ENCODE measurements around the gene TCF20.

TCF20 gene

DNA sequence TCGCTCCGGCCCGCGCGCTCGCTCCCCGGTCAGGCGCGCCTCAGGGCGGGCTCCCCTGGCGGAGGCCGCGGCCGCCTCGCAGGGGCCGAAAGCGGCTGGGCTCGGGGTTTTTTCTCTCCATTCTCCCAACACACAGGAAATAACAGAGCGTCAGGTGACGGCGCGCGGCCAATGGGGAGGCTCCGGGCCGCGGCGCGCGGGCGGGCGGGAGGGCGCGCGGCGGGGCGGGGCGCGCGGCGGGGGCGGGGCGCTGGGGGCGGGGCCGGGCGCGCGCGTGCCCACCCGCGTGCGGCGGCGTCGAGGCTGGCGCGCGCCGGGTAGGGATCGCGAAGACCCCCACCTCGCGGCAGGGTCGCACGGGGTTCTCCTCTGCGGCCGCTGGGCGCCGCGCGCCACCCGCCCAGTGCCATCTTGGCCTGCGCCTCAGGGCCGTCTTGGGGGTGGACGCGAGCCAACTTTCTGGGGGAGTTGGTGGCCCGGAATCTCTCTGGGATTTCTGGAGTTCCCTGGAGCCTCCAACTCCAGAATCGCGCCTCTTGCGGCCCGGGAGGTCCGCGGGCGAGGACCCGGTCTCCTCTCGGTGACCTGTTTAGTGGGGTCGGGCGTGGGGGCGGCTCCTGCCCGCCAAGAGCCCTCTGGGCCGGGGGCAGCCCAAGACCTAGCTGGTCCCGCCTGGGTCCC is at the start of gene TCF20:
TSS of gene TCF20 (minus strand) at position 144 of the 681 bp plus-strand sequence. CDS start 55,348 bp downstream, outside the sequence.
- H3K27ac Mint-ChIP-seq = peak within 1 kb of the TSS; percentile 85
- H3K36me3 Mint-ChIP-seq = no peaks in the 10 kb centered on the region
- H3K9me3 Mint-ChIP-seq = no peaks in the 10 kb centered on the region
- peak within 1 kb of the TSS; percentile 90 for H3K4me3 Mint-ChIP-seq
- no peaks in the 10 kb centered on the region for H3K27me3 Mint-ChIP-seq
- peaks cover 32% of the 10 kb centered on the region for H3K4me1 Mint-ChIP-seq

DNA sequence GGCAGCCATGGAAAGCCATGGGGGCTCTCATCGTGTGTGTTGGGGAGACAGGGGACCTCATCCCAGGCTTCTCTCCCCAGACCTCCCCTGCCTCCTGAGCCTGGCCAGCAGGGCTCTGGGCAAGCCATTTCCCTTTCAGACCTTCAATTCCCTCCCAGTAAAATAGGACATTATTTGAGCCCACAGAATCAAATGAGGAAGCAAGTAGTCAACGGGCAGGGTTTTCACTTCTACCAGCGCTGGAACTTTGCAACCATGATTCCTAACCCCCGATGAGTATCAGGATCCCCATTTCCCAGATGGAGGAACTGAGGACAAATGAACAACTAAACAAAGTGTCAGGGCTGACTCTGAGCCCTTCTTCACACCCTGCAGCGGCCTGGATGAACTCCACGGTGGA is 48.9 kb upstream of the TCF20 start:
- Mint-ChIP-seq H3K36me3 (peaks cover 3% of the 10 kb centered on the region), H3K4me3 (no peak overlapping the region), H3K9me3 (no peaks in the 10 kb centered on the region), H3K4me1 (peaks cover 41% of the 10 kb centered on the region), H3K27me3 (no peaks in the 10 kb centered on the region), H3K27ac (no peak overlapping the region)

DNA sequence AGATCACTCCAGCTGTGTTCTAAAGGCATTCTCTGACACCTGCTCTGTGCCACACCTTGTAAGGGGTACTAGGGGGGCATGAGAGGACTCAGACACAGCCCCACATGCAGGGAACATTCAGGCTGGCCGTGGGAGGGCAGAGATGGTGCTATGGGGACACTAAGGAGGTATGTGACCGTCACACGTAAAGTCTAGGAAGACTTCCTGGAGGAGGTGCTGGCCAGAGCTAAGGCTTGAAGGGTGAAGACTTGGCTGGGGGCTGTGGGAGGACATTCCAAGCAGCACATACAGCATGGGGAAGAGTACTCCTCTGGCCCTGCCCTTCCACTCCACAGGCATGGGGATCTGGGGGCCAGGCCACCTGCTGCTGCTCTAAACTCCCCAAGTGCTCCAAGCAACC is 48.5 kb upstream of the TCF20 start:
- Mint-ChIP-seq H3K4me3 (no peak overlapping the region), H3K27me3 (no peaks in the 10 kb centered on the region), H3K27ac (no peak overlapping the region), H3K4me1 (peaks cover 41% of the 10 kb centered on the region), H3K9me3 (no peaks in the 10 kb centered on the region), H3K36me3 (peaks cover 3% of the 10 kb centered on the region)

DNA sequence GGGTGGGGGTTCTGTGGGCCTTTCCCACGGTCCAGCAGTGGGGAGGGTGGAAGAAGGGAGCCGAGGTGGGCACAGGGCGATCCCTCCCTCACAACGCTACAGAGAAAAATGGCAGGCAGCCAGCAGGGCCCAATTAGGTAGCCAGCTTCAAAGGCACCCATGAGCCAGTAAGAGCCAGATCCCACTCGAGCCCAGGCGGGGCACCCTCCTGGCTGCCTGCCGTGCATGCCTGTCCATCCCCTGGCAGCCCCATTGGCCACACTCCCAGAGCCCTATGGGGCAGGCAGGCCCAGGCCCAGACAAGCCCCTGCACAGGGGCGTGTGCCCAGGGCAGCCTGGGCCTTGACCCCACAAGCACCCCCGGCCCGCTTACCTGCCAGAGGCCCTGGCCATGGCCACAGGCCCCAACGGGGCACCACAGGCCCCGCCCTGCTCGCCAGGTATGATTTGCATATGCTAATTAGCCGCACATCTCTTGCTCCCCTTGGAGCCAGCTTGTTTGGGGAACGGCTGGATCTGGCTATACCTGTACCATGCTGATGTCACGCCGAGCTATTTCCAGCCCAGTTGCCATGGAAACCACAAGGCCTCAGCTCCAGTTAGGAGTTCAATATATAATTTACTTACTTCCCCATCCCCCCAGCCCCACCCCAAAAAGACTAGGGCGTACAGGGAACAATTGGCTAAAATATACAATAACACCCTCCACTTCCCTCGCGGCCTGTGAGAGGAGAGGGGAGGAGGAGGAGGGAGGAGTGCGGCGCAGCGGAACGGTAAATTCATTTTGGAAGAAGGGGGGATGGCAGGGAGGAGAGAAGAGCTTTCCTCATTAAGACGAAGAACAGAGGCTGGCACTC is 47.5 kb upstream of the TCF20 start:
- Mint-ChIP-seq H3K27ac (peak overlapping the region; percentile 59), H3K9me3 (no peaks in the 10 kb centered on the region), H3K27me3 (no peaks in the 10 kb centered on the region), H3K4me3 (no peak overlapping the region), H3K4me1 (peaks cover 47% of the 10 kb centered on the region), H3K36me3 (peaks cover 3% of the 10 kb centered on the region)

DNA sequence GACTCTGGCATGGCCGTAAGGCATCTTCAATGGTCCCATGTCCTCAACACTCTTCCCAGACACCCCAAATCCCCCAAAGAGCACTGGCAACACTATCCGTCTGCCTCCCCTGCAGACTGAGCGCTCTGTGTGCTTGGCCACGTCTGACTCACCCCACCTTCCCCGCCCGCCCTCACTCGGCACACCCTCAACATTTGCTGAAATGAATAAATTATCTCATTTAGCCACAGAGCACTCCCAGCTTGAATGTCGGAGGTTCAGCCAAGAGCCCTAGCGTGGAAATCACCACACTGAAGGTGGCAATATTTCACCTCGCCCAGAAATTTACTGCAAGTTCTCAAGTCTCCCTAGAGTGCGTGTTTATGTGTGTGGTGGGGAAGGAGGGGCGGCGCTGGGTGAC is 46.6 kb upstream of the TCF20 start:
- H3K4me3 Mint-ChIP-seq = peak overlapping the region; percentile 11
- peaks cover 49% of the 10 kb centered on the region for H3K4me1 Mint-ChIP-seq
- no peaks in the 10 kb centered on the region for H3K27me3 Mint-ChIP-seq
- no peak overlapping the region for H3K27ac Mint-ChIP-seq
- H3K36me3 Mint-ChIP-seq = peaks cover 1% of the 10 kb centered on the region
- no peaks in the 10 kb centered on the region for H3K9me3 Mint-ChIP-seq

DNA sequence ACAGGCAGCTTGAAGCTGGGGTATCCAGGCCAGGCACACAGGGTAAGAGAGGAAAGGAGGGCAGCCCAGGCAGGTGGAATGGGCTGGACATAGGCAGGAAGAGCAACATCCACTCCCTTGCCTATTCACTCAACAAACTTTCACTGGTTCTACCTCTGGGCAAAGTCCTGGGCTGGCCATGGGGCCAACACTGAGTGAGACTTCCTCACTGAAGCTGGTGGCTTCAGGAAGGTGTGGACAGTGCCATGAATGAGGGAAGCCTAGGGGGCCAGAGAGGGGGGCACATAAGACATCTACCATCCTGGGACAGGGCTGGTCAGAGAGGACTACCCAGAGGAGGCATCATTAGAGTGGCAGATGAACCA is 44.9 kb upstream of the TCF20 start:
- Mint-ChIP-seq H3K4me1 (peaks cover 54% of the 10 kb centered on the region), H3K27me3 (no peaks in the 10 kb centered on the region), H3K36me3 (no peaks in the 10 kb centered on the region), H3K27ac (no peak overlapping the region), H3K9me3 (no peaks in the 10 kb centered on the region), H3K4me3 (no peak overlapping the region)

DNA sequence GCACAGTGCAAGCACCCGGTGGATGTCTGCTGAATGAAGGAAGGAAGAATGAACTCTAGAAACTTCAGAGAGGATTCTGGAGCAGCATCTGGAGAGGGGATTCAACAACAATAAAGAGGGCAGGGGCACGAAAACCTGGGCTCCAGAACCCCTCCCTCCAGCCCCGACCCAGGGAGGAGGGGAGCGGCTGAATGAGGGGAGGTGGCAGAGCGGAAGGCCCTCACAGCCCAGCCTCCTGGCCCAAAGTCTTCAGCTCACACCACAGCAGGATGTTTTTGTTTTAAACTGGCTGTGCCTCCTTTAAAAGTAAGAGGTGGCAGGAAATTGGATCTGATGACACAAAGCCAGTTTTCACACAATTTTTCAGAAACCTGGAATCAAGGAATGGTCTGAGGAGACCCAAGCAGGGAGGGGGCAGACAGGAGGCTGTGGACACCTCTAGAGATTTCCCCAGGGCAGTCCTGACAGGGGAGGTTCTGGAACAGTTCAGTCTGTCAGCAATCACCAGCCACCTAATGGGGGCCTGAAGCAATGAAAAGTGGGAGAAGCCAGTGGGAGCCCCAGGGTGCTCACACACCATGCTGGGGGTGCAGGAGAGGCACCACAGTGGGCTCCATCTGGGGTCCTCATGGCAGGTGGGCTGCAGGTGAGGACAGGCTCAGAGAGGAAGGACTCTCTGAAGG is 44.4 kb upstream of the TCF20 start:
- Mint-ChIP-seq H3K4me3 (peak overlapping the region; percentile 19), H3K27me3 (no peaks in the 10 kb centered on the region), H3K36me3 (no peaks in the 10 kb centered on the region), H3K27ac (peak overlapping the region; percentile 74), H3K9me3 (no peaks in the 10 kb centered on the region), H3K4me1 (peaks cover 55% of the 10 kb centered on the region)

DNA sequence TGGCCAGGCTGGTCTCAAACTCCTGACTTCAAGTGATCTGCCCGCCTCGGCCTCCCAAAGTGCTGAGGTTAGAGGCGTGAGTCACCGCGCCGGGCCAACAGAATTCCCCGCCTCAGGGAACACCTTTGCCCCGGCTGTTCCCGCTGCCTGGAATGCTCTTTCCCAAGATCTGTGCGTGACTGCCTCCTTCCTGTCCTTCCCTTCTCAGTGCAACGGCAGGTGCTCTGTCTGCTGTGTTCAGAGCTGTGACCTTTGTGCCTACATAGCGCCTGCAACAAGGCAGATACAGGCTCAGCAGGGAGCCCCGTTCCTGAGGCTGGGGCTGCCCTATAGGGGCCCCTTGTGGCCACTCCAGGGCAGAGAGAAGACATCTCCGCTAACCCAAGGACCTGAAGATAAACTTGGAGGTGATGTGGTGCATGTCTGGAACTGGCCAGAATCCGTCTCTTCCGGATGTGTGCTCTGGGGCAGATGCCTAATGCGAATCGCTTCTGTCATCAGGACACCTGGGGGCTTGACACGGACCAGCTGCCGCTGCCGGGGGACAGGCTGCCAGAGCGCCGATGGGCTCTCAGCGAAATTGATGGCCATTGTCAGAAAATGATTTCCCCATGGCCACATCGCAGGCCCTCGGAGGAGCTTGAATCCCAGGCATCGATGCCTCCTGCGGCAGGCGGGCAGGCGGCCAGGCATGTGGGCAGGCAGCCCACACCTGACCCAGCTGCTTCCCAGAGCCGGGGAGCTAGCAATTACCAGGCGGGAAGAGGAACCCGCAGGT is 43.5 kb upstream of the TCF20 start:
- Mint-ChIP-seq H3K4me1 (peaks cover 60% of the 10 kb centered on the region), H3K27ac (no peak overlapping the region), H3K27me3 (no peaks in the 10 kb centered on the region), H3K4me3 (peak overlapping the region; percentile 51), H3K36me3 (no peaks in the 10 kb centered on the region), H3K9me3 (no peaks in the 10 kb centered on the region)

DNA sequence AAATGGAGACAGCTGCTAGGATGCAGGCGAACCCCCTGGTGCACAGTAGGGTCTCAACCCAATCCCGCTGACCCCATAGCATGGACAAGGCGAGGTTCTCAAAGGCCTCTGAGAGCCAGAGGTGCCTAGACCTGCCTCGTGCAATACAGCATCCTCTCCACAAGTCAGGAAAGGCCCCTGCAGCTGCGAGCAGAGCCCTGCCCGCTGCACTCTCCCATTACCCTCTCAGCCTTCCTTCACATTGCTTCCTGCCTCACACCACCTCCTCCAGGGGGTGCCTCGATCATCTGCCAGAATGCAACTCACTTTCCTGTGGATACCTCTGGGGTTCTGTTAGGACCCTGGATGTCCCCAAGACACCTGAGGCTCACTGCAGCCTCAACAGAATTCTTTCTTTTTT is 42.8 kb upstream of the TCF20 start:
- Mint-ChIP-seq H3K4me3 (no peak overlapping the region), H3K27ac (peak overlapping the region; percentile 72), H3K9me3 (no peaks in the 10 kb centered on the region), H3K36me3 (no peaks in the 10 kb centered on the region), H3K27me3 (no peaks in the 10 kb centered on the region), H3K4me1 (peaks cover 66% of the 10 kb centered on the region)

DNA sequence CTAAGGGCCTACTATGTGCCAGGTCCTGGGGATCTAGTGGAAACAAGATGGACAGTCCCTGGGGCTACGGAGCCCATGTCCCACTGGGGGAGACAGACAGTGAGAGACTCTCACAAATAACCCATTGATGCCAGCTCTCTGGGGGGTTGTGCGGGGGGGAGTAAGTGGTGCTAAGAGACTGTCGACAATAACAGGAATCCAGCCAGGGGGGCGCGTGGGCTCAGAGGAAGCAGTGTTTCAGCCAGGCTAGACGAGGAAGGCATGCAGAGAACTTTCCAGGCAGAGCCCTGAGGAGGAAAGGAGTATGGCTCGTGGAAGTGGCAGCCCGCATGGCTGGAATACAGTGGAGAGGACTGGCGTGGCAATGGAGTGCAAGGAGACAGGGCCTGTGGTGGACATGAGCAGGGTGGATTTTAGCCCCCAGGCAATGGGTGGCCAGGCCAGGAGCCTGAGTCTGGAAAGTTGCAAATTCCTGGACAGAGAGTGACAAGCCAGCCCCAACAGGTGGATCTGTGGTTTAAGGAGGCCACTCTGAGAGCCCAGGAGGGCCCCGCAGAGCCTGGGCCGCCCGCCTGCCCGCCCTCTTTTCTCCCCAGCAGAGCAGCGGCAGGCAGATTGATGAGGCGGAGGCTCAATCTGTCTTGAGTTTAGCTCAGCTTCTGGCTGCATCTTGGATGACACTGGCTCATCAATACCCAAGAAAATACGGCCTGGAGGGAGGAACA is 40.0 kb upstream of the TCF20 start:
- Mint-ChIP-seq H3K27me3 (no peaks in the 10 kb centered on the region), H3K4me1 (peaks cover 67% of the 10 kb centered on the region), H3K27ac (no peak overlapping the region), H3K36me3 (no peaks in the 10 kb centered on the region), H3K9me3 (no peaks in the 10 kb centered on the region), H3K4me3 (no peak overlapping the region)

DNA sequence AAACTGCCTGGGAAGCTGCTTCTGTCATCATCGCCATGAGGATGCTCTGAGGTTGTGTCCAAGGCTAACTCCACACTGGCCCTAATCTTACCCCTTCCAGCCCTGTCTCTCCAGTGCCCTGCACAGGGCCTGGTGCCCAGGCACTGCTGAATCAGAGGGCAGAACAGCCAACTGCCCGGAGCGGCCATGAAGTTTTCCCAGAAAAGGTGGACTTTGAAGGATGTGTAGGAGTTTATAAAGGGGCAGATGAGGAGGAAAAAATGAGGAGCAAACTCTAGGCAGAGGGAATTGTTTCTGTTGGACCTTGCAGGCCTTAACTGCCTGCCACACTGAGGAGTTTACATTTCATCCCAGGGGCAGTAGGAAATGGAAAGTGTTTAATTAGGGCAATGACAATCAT is 39.4 kb upstream of the TCF20 start:
- H3K4me3 Mint-ChIP-seq = no peak overlapping the region
- H3K9me3 Mint-ChIP-seq = no peaks in the 10 kb centered on the region
- H3K27ac Mint-ChIP-seq = no peak overlapping the region
- no peaks in the 10 kb centered on the region for H3K36me3 Mint-ChIP-seq
- peaks cover 67% of the 10 kb centered on the region for H3K4me1 Mint-ChIP-seq
- H3K27me3 Mint-ChIP-seq = no peaks in the 10 kb centered on the region

DNA sequence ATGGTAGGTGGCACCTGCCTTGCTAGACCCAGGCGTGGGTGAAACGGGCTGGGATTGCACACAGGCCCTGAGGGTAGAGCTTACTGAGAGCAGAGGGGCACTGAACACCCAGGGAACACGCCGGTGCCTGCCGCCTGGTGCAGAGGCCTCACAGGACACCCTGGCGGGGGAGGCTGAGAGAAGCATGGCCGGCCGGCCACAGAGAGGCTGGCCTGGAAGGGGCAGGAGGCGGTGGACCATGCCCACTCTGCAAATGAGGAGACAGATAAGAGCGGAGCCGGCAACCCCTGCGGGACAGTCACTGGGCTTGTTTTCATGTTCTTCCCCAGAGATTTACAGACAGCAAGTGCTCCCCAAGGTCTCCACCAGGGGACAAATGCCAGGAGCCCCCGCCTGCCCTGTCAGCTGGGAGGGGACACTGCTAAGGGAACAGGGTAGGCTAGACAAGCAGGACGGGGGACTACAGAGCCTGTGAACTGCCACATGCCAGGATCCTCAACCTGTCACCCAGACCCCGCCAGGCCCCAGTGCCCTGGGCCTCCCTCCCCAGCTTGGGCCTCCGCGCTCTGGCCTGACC is 38.5 kb upstream of the TCF20 start:
- H3K9me3 Mint-ChIP-seq = no peaks in the 10 kb centered on the region
- no peaks in the 10 kb centered on the region for H3K36me3 Mint-ChIP-seq
- no peaks in the 10 kb centered on the region for H3K27me3 Mint-ChIP-seq
- peaks cover 66% of the 10 kb centered on the region for H3K4me1 Mint-ChIP-seq
- no peak overlapping the region for H3K27ac Mint-ChIP-seq
- no peak overlapping the region for H3K4me3 Mint-ChIP-seq

DNA sequence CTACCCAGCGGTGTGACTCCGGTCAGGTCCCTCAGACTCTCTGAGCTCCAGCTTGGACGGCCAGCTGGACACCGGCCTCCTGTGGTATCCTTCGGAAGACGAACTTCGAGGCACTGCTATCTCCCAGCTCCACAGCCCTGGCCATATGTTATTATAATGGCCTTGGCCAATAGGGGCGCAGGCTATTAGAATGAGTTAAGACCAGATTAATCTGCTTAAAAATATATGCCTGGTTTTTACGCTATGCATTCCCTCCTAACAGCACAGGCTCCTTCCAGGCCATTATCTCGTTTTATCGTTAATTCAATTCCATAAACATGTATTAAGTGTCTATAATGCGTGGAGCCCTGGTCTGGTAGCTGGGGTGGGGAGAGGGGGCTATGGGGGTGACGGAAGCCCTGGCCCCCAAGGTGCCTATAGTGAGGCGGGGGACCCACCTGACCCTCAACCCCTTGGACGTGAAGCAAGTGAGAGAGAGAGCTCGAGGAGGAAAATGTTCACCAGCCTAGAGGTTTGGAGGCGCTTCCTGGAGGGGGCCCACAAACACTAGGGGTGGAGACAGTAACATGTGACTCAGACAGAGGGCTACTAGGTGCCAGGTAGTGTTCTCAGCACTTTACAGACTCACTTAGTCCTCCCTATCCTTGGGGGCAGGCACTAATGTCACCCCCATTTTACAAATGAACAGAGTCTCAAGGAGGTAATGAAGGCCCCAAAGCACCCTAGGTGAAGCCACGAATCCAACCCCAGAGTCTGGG is 37.5 kb upstream of the TCF20 start:
- Mint-ChIP-seq H3K4me3 (no peak overlapping the region), H3K27me3 (no peaks in the 10 kb centered on the region), H3K27ac (no peak overlapping the region), H3K9me3 (no peaks in the 10 kb centered on the region), H3K36me3 (no peaks in the 10 kb centered on the region), H3K4me1 (peaks cover 66% of the 10 kb centered on the region)

DNA sequence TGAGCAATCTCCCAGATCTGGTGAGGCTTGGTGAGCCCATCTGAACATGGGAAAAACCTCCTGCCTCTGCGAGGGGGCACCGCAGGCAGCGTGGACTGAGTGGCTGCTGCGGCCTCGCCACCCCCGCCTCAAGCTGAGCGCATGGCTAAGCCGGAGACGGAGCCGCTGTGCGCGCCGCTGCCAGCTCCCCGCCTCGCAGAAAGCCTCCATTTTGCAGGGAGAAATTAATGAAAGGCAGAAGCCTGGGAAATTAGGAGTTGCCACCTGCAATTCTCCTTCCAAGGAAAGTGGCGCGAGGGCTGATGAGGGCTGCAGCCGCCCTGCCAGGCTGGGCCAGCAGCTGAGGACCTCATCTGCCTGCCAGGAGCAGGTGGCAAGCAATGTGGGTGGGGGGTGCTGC is 35.6 kb upstream of the TCF20 start:
- H3K27me3 Mint-ChIP-seq = no peaks in the 10 kb centered on the region

More for the DNA sequence above, 35.6 kb upstream of the TCF20 start:
- Mint-ChIP-seq H3K4me3 (no peak overlapping the region), H3K36me3 (no peaks in the 10 kb centered on the region), H3K4me1 (peaks cover 68% of the 10 kb centered on the region), H3K27ac (no peak overlapping the region), H3K9me3 (no peaks in the 10 kb centered on the region)

Measured in activated naive CD4-positive, alpha-beta T cell treated with anti-CD3 and anti-CD28 coated beads, Interleukin-2, amount 50 U/mL, for 24 hours (primary cell).